HEK293 (cell line): ENCODE data around the gene WDR53.

Experiments
- CTCF ChIP-seq: fragments of 450-650 bp; formaldehyde crosslinking; IDR thresholded peaks from 2 replicates; pipeline ENCODE4 v1.5.1; 2016; ENCODE audit warnings: missing biosample characterization, missing genetic modification characterization
- ZBTB44 ChIP-seq: fragments of 450-650 bp; IDR thresholded peaks from 2 replicates; pipeline ENCODE4 v1.5.1; 2018; ENCODE audit warnings: missing biosample characterization, mild to moderate bottlenecking, missing genetic modification characterization

DNA sequence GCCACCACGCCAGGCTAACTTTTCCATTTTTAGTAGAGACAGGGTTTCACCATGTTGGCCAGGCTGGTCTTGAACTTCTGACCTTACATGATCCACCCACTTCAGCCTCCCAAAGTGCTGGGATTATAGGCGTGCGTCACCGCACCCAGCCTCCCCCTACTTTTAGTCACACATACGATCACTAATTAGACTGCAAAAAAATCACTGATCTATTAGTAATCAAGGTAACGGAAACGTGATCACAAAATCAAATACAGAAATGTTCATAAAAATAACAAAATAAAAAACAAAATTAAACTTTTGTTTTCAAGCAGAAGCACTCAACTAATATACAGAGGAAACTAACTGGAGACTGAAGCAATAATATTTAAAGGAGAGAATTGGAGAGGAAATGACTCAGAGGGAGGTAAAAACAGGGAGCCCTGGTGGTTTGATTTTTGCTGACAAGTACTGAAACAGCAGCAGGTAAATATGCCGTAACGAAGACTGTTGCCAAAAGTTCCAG is 4.6 kb downstream of the WDR53 start:
- TF ChIP-seq CTCF (tag by site-specific recombination) (no peak), ZBTB44 (tag by site-specific recombination) (no peak)
